ENCODE measurements around the gene ZNF804B. TPM values are rescaled to one million over a fixed set of nuclear protein-coding genes. Genes with fewer than 3 reads are reported as not detected.

Gene ZNF804B
- total RNA-seq, 1 donor from 2014 or later: not detected

GRCh38 chr7:89064831-89065230, 305.3 kb downstream of the ZNF804B start:
- no peak for DNase-seq (ENCODE audit: low spot score)
- Mint-ChIP-seq H3K27ac (ENCODE audit: unreplicated experiment) (no peak overlapping the region), H3K4me1 (ENCODE audit: unreplicated experiment) (no peaks in the 10 kb centered on the region), H3K27me3 (ENCODE audit: unreplicated experiment) (no peaks in the 10 kb centered on the region), H3K4me3 (ENCODE audit: unreplicated experiment) (no peak overlapping the region), H3K9me3 (ENCODE audit: unreplicated experiment) (no peaks in the 10 kb centered on the region), H3K36me3 (ENCODE audit: low read depth, unreplicated experiment) (no peaks in the 10 kb centered on the region)
- TF ChIP-seq CTCF (IDR thresholded peaks at IDR 0.05; ENCODE audit: unreplicated experiment): no peak

- H3K36me3 Mint-ChIP-seq (ENCODE audit: low read depth, unreplicated experiment): no peaks in the 10 kb centered on the region
- no peaks in the 10 kb centered on the region for H3K4me1 Mint-ChIP-seq (ENCODE audit: unreplicated experiment)
- H3K27ac Mint-ChIP-seq (ENCODE audit: unreplicated experiment): no peak overlapping the region
- H3K9me3 Mint-ChIP-seq (ENCODE audit: unreplicated experiment): no peaks in the 10 kb centered on the region
- no peak for DNase-seq (ENCODE audit: low spot score)
- H3K4me3 Mint-ChIP-seq (ENCODE audit: unreplicated experiment): no peak overlapping the region
- H3K27me3 Mint-ChIP-seq (ENCODE audit: unreplicated experiment): no peaks in the 10 kb centered on the region
- TF ChIP-seq CTCF (IDR thresholded peaks at IDR 0.05; ENCODE audit: unreplicated experiment): no peak
These were observed 307.5 kb downstream of the ZNF804B start for GRCh38 chr7:89067048-89067447.

GRCh38 chr7:89072081-89072480, 312.6 kb downstream of the ZNF804B start:
- Mint-ChIP-seq H3K36me3 (ENCODE audit: low read depth, unreplicated experiment) (no peaks in the 10 kb centered on the region), H3K9me3 (ENCODE audit: unreplicated experiment) (no peaks in the 10 kb centered on the region), H3K27ac (ENCODE audit: unreplicated experiment) (no peak overlapping the region), H3K4me1 (ENCODE audit: unreplicated experiment) (no peaks in the 10 kb centered on the region), H3K27me3 (ENCODE audit: unreplicated experiment) (no peaks in the 10 kb centered on the region), H3K4me3 (ENCODE audit: unreplicated experiment) (no peak overlapping the region)
- no peak for DNase-seq (ENCODE audit: low spot score)
- no peak for TF ChIP-seq CTCF (IDR thresholded peaks at IDR 0.05; ENCODE audit: unreplicated experiment)

- no peaks in the 10 kb centered on the region for H3K4me1 Mint-ChIP-seq (ENCODE audit: unreplicated experiment)
- no peak overlapping the region for H3K27ac Mint-ChIP-seq (ENCODE audit: unreplicated experiment)
- no peaks in the 10 kb centered on the region for H3K9me3 Mint-ChIP-seq (ENCODE audit: unreplicated experiment)
- DNase-seq (ENCODE audit: low spot score): no peak
- H3K27me3 Mint-ChIP-seq (ENCODE audit: unreplicated experiment): no peaks in the 10 kb centered on the region
- H3K36me3 Mint-ChIP-seq (ENCODE audit: low read depth, unreplicated experiment): no peaks in the 10 kb centered on the region
- no peak overlapping the region for H3K4me3 Mint-ChIP-seq (ENCODE audit: unreplicated experiment)
- no peak for TF ChIP-seq CTCF (IDR thresholded peaks at IDR 0.05; ENCODE audit: unreplicated experiment)
These were observed 314.3 kb downstream of the ZNF804B start for GRCh38 chr7:89073776-89074175.

GRCh38 chr7:89077992-89078391, 318.5 kb downstream of the ZNF804B start:
- Mint-ChIP-seq H3K4me3 (ENCODE audit: unreplicated experiment) (no peak overlapping the region), H3K27ac (ENCODE audit: unreplicated experiment) (no peak overlapping the region), H3K4me1 (ENCODE audit: unreplicated experiment) (no peaks in the 10 kb centered on the region), H3K9me3 (ENCODE audit: unreplicated experiment) (no peaks in the 10 kb centered on the region), H3K27me3 (ENCODE audit: unreplicated experiment) (no peaks in the 10 kb centered on the region), H3K36me3 (ENCODE audit: low read depth, unreplicated experiment) (no peaks in the 10 kb centered on the region)
- DNase-seq (ENCODE audit: low spot score): no peak
- TF ChIP-seq CTCF (IDR thresholded peaks at IDR 0.05; ENCODE audit: unreplicated experiment): no peak
